ENCODE results near the gene SNX20.

SNX20 gene

DNA sequence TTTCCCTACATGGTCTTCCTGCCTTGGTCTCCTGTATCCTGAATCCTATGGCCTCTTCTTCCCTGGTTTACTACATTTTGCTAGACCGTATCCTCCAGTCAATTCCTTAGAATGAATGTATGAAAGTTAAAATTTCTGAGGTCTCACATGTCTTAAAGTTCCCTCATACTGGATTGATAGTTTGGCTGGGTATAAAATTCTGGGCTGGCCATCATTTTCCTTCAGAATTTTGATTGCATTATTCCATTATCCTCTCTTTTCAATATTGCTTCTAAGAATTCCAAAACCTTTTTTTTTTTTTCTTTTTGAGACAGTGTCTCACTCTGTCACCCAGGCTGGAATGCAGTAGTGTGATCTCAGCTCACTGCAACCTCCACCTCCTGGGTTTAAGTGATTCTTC, 23.1 kb upstream of the SNX20 start:
- ATAC-seq = no peak
- DNase-seq = no peak

DNA sequence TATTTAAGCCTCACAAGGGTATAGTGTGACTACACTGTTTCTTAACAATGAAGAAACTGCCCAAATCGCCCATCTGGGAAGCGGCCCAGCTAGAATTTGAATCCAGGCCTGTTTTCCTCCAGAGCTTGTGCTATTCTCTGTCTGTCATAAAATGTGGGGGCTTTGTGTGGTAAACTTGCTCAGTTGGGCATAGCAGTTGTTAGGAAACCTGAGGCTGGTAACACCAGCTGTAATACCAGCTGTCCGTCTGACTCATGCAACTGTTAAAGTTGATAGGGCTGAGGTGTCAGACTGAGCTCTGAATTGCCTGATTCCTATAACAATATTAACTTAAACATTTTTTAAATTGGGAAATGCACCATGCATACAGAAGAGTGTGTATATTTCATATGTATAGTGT, 21.6 kb upstream of the SNX20 start:
- DNase-seq (no peak), ATAC-seq (no peak)

DNA sequence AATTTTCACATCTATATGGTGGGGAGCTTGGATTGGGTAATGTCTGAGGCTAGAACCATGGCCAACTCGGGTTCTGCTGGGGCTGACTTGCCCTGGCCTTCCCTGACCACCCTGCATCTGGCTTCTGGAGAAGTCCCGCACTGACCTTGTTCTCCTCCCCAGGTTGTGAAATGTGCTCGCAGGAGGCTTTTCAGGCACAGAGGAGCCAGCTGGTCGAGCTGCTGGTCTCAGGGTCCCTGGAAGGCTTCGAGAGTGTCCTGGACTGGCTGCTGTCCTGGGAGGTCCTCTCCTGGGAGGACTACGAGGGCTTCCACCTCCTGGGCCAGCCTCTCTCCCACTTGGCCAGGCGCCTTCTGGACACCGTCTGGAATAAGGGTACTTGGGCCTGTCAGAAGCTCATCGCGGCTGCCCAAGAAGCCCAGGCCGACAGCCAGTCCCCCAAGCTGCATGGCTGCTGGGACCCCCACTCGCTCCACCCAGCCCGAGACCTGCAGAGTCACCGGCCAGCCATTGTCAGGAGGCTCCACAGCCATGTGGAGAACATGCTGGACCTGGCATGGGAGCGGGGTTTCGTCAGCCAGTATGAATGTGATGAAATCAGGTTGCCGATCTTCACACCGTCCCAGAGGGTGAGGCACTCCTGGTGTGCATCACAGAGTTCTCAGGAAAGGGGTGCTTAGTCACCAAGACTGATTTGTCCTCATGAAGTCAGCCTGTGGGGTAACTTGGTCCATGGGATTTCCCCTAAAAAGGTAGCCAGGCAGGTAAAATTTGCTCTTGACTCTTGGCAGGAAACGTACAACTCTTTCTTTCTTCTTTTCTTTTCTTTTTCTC, 18.4 kb upstream of the SNX20 start:
- peak; percentile 69 for DNase-seq
- peak; percentile 84 for ATAC-seq

DNA sequence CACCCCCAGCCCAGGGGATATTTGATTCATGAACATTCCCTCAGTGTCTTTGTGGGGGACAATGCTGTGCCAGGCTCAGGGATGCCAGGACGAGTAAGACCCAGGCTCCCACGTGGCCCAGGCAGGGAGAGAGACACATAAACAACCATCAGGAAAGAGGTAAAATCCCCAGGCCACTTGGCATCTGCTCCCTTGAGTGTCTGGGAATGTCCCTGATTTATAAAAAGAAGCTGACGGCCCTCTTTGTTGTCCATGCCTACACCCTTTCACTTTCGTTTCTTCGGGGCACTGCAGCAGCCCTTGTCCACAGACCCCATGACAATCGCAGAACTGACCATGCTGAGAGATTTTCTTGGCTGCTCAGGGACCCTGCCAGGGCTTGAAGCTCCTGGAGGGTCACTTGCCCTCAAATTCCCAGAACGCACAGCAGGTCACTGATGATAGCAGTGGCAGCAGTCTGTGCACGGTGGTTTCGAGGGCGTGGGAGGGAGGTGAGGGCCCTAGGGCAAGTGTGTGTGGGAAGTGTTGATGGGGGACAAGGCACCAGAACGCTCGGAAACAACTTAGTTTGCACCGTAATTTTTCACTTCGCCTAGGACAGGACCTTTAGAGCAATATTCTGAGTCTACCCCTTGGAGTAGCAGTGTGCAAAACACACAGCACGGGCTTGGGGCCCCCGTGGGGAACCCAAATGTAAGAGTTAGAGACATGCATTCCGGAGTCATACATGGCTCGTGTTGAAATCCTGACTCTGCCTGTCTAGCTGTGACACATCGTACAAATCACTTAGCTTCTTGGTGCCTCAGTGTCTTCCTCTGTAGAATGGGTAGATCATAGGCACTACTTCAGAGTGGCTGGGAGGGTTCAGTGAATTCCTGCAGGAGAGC, 17.0 kb upstream of the SNX20 start:
- peak; percentile 73 for DNase-seq
- peak; percentile 34 for ATAC-seq

DNA sequence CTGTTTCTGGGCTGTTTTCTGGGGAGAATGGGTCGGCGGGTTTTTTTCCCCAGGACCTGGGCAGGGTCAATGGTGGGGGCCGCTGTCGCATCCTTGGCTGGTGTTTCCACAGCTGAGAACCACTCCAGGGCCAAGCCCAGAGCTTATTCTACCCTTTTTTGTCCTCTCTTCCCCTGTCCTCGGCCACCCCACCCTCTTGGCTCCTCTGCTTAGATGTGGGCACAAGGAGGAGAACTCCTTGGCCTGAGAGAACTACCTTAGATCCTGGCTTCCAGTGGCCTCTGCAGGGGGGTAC, 16.3 kb upstream of the SNX20 start:
- ATAC-seq (no peak), DNase-seq (no peak)

DNA sequence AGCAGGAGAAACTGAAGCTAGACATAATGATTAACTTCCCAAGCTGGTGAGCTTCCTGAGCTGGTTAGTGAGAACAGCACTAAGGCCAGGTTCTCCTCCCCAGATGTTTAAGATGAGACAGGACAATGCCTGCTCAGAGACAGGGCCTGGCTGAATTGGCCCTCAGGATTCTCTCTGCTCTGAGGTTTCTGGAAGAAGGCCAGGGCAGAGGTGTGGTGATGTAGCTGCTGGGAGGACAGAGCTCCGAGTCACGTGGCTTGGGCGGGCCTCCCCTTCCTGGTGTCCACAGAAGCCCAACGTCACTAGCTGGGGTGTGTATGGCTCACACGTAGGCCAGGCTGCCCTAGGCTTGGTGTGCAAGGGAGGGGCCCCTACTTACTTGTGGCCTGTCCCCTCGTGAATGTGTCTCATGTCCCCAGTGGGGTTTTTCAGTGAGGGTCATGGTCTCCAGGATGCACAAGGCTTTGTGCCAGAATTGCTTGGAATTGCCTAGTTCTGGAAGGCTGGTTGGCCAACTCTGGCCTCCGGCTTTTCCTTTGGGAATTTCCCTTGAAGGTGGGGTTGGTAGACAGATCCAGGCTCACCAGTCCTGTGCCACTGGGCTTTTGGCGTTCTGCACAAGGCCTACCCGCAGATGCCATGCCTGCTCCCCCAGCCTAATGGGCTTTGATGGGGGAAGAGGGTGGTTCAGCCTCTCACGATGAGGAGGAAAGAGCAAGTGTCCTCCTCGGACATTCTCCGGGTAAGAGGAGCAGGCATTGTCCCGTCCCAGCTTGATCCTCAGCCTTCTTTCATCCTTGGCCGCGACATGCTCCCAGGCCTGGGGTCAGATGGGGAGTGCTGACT, 15.7 kb upstream of the SNX20 start:
- ATAC-seq (peak; percentile 25), DNase-seq (peak; percentile 67)

DNA sequence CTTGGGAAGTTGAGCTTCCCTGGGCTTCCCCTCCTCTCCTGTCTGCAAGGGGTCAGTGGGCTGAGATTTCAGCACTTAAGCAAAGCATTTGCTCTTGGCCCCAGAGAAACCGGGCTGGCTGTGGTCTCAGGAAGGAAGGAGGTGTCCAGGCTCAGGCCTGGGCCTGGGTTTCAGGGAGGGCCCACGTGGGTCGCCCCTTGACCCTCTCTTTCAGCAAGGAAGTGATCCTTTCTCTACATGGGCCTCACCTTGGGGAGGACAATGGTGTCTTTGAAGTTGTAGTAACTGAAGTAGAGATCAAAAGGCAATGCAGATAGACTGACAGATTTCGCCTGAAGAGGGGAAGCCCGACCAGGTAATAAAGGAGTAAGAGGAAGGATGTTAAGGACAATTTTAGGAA, 15.0 kb upstream of the SNX20 start:
- no peak for DNase-seq
- no peak for ATAC-seq

DNA sequence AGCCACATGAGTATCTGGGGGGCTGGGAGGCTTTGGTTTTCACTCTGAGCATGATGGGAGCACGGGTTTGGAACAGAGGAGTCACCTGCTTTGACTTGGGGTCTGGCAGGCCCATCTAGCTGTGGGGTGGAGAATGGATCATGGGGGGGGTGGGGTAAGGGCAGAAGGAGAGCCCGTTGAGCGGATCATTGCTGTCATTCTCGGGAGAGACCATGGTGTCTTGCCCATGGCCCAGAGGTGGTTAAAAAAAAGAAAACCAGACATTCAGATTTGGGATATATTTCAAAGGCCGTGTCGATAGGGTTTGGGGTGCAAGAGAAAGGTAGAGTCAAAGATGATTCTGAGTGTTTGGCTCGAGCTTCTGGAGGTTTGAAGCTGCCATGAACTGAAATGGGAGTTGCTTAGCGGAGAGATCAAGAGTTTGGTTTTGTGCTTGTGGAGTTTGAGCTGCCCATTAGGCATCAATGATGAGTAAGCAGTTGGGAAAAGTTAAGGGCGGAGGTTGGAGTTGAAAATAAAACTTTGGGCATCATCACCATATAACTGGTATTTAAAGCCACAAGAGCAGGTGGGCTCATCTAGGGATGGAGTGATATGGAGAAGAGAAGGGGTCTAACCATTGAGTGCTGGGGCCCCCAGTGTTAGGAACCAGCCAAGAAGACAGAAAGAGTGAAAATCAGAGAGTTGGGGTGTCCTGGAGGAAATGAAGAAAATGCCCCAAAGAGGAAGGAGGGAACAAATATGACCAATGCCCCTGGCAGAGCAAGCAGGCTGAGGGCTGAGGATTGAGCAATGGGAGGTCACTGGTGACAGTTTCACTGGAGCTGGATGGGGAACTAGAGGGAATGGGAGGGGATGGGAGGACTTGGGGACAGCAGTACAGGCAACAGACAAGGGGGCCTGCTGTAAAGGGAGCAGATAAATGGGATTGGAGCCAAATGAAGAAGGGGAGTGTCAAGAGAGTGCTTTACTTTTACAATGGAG, 14.2 kb upstream of the SNX20 start:
- ATAC-seq (no peak), DNase-seq (no peak)

DNA sequence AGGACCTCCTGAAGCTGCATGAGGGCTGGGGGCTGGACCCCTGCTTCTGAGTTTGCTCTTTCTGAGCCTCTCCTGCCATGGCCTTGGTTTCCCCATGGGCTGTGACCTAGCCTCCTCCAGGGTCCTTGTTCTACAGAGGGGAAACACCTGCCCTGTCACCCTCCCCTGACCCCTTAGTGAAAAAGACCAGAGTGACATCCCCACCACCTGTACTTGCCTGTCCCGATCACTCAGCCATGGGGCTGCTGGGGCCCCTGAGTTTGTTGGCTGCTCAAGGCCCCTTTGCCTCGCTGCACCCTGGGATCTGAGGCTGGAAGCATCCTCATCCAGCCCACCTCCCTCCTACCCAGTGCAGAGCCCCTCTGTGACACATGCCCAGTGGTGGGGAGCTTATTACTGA, 13.1 kb upstream of the SNX20 start:
- DNase-seq (no peak), ATAC-seq (no peak)

DNA sequence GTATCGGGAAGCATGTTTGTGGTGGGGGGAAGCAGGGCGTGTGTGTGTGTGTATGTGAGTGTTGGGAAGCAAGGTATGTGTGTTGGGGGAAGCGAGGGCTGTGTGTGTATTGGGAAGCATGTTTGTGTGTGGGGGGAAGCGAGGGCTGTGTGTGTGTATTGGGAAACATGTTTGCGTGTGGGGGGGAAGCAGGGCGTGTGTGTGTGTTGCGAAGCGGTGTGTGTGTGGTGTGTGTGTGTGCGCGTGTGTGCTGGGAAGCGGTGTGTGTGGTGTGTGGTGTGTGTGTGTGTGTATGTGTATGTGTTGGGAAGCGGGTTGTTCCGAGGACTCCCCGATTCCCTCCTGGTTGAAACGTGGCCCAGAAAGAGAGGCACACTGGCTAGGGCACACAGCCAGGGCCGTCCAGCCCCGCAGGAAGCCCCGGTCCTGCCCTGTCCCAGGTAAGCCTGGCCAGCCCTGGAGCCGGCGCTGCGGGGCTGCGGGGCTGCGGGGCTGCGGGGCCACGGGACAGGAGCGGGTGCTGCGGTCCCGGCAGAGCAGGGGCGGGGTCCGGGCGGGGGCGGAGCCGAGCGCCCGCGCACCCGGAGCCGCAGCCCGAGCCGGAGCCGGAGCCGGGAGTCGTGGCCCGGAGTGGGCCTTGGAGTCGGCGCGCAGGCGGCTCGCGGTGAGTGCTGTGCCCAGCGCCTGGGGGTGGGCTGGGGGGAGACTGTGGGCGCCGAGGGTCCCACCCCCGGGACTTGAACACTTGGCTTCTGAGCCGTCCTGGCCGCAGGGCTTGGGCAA, 12.1 kb upstream of the SNX20 start, which contains the start of gene NOD2:
NOD2 (plus strand) TSS at position 608 of the 783 bp plus-strand sequence. CDS start 5,890 bp downstream, outside the sequence.
- peak; percentile 42 for DNase-seq
- ATAC-seq = no peak

DNA sequence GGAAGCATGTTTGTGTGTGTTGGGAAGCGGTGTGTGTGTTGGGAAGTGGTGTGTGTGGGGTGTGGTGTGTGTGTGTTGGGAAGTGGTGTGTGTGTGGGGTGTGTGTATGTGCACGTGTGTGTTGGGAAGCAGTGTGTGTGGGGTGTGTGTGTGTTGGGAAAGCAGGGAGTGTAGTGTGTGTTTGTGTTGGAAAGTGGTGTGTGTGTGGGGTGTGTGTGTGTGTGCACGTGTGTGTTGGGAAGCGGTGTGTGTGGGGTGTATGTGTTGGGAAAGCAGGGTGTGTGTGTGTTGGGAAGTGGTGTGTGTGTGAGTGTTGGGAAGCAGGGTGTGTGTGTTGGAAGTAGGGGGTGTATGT, 11.5 kb upstream of the SNX20 start:
- no peak for ATAC-seq

DNA sequence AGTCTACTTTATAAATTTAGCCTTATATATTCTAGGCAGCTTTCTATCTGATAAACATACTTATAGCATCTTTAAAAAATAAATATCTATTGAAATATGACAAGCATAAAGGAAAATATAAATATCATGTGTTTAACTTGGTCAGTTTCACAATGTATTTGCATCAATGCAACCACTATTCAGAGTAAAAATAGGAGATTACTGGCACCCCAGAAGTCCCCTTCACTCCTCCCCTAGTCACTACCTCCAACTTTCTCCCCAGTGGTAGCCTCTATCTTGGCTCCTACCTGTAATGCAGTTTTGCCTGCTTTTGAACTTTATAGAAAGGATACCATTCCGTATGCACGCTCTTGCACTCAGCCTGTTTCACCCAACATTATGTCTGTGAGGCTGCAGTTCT, 9.1 kb upstream of the SNX20 start:
- ATAC-seq = no peak

More for the DNA sequence above, 11.5 kb upstream of the SNX20 start:
- no peak for DNase-seq

DNA sequence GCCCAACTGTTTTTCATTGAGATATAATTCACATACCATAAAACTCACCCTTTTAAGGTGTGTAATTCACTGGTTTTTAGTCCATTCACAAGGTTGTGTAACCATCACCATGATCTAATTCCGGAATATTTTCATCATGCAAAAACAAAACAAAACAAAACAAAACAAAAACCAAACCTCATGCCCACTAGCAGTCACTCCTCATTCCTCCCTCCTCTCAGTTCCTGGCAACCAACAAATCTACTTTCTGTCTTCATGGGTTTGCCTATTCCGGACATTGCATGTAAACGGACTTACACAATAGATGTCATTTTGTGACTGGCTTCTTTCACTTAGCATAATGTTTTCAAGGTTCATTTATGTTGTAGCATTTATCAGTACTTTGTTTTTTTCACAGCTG, 7.8 kb upstream of the SNX20 start:
- no peak for DNase-seq
- ATAC-seq = no peak

More for the DNA sequence above, 9.1 kb upstream of the SNX20 start:
- DNase-seq = no peak

DNA sequence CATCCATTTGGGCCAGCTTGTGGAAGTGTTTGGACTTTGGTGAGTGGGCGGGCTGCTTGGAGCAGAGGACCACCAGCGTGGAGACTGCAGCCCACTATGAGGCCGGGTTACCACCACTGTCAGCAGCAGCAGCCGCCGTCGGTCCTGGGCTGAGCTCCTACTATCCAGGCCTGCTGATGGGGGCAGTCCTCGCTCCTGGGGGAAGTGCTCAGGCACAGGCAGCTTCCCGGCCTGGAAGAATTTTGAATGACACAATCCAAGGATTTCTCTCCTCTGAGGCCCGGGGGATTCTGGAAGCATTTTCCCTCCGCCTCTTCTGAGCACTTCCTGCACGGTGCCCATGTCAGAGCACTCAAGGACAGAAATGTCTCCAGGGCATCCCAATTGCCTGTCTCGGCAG, 7.0 kb upstream of the SNX20 start:
- DNase-seq (no peak), ATAC-seq (no peak)

DNA sequence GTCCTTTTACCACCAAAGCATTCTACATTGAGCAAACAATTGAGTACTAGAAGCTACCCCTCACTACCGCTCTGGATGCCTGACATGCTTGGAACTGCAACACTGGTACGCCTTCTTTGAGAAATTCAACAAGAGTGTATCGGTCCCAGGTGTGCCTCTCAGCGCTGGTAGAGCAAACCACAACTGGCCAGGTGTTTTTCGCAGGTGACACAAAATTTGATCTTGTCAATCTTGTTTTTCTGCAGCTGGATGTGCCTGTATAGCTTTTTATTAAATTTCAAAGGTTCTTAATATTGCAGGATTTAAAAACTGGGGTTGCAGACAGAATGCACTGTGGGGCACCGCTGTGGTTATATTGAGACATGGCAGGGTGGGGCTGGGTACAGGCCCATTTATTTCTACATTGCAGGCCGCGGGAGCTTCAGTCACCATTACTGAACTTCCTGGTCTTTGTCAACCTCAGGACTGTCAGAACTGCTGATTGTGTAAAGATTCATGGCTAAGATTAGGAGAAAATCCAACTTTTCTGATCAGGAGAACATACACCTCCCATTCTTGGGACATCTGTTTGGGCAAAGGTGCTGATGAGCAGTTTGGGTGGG, 4.5 kb upstream of the SNX20 start:
- DNase-seq (no peak), ATAC-seq (no peak)

DNA sequence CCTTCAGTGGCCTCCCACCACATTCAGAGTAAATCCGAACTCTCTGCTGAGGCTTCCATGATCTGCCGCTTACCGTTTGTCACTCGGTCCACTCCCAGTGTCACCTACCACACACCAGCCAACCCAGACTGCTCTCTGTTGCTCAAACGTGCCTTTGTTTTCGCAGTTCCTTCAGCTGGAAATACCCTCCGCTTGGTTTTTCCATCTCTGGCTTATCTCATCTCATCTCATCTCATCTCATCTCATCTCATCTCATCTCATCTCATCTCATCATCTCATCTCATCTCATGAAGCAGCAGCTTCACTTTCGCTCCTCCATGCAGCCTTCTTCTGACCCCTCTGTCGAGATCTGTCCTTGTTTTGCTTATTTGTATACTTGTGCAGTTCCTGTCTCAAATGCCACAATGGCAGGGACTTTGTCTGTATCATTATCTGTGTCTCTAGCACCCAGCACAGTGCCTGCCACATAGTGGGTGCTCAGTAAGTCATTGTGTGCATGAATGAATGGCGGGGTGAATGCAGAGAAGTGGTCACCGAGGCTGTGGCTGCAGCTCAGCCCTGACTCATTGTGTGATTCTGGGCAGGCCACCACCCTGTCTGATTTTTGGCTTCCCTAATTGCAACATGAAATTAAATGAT, 3.8 kb upstream of the SNX20 start:
- peak; percentile 42 for ATAC-seq
- DNase-seq = peak; percentile 44

DNA sequence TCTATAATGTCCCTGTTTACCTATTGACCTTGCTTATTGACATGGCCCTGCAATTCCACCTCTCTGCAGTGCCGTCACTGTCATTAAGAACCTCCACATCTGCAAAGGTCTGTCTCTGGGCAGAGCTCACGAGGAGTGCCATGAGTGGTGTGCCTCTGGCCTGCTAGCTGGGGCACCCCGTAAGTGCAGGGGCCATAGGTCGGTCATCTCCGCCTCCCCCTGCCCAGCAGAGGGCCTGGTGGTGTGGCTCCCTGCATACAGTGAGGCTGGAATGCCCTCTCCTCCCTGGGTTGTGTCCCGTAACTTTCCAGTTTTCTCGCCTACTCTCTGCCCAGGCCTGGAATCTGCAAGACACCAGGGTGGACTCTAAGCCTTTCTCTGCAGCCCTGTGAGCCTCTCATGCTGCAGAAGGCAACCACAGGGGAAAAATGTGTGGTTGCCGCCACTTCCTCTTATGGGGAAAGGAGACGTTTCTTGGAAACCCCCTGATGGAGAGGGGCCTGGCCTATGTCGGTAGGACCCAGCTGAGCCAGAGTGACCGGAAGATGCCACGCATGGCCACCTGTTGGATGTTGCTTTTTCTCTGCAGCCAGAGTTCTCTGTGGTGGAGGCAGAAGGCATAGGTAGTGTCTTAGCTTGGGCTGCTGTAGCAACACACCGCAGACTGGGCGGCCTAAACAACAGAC, 2.7 kb upstream of the SNX20 start:
- DNase-seq (peak; percentile 67), ATAC-seq (peak; percentile 41)

DNA sequence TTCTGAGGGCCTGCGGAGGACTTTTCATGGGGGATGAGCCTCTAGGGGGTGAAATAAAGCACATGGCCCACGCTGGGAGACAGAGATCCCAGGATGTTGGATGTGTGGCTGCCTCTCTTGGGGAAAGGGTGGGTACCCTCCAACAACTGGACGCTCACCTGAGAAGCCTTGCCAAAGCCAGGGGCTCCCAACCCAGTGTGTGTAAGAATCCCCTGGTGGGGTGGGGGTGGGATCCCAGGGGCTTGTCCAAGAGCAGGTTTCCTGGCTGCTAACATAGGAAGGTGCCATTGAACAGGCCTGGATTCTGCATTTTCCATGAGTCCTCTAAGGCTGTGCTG, 587 bp downstream of the SNX20 start:
- DNase-seq (no peak), ATAC-seq (no peak)

Data from stimulated activated naive CD8-positive, alpha-beta T cell treated with anti-CD3 and anti-CD28 coated beads, Interleukin-15, Interleukin-2, amounts not matched to agents 100 U/mL and 50 U/mL, for 24 hours (primary cell).